NCI-H82 treated with DMSO at 0.1 percent for 48 hours (cell line): ENCODE results near the gene PNPLA3.
"Not testable (repeated sequence)": the region's sequence is repeated elsewhere in the genome, so short reads cannot be mapped to it uniquely, and the experiment has no call there.

Source experiments
- DNase-seq: peaks from one replicate; lab custom pipeline; 2025; ENCODE audit not compliant: unreplicated experiment; lab: John Stamatoyannopoulos, UW

The PNPLA3 gene

DNA sequence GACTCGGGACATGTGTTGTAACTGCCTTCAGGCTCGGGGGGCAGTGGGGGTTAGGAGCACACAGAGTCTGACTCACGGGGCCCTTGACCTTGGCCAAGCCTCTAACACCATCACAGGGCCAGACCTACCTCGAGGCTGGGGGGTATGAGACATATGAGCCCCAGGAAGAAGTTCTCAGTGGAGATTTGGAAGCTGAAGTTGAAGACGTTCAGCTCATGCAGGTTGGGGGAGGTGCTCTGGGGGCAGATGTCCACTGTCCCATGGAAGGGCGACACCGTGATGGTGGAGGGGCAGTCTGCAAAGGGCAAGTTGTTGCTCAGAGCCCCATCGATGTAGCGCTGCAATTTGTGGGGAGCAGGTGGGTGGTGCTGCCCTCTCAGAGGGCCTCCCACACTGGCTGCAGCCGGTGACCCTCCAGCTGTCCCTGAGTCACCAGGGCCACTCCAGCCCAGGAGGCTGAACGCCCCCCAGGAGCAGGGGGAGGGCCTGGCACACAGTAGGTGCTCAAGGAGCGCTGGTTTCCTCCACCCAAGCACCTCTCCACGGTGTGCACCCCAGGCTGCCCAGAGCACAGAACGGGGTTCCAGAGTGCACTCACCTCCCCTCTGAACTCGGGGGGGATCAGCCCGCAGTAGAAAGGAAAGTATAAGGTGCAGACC is 34.3 kb upstream of the PNPLA3 start:
- DNase-seq, result no peak

DNA sequence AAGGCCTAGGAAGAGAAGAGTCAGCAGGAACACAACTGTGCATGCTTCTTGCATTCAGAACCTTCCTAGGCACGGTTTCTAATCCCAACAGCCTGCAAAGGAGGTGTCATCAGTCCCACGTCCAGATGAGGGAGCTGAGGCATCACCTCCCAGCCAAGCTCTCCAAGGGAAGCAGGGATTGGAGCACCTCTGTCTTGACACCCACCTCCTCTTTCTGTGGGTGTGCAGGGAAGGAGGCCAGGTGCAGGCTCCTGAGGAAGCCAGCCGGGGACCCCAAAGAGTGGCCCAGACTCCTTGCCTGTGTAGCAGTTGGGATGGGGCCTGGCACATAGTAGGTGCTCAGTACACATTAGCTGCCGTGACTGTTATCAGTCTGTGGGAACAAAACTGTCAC is 33.7 kb upstream of the PNPLA3 start:
- DNase-seq, result no peak

DNA sequence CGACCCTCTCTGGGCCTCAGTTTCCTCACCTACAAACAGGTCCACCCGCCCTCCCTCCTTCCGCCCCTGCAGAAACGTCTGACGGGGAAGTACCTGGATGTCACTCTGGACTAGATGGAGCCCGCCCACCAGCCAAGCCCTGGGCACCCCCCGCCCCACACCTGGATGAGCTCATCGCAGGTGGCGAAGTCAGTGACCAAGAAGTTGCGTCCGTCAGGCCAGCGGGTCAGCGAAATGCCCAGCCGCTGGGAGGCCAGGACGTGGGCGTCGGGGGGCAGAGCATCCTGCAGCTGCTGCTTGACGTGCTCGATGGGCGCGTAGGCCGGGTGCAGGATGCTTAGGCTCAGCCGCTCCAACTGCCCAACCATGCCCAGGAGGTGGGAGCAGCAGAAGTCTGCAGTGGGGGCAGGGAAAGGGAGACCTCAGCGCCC is 32.7 kb upstream of the PNPLA3 start:
- DNase-seq, result no peak

DNA sequence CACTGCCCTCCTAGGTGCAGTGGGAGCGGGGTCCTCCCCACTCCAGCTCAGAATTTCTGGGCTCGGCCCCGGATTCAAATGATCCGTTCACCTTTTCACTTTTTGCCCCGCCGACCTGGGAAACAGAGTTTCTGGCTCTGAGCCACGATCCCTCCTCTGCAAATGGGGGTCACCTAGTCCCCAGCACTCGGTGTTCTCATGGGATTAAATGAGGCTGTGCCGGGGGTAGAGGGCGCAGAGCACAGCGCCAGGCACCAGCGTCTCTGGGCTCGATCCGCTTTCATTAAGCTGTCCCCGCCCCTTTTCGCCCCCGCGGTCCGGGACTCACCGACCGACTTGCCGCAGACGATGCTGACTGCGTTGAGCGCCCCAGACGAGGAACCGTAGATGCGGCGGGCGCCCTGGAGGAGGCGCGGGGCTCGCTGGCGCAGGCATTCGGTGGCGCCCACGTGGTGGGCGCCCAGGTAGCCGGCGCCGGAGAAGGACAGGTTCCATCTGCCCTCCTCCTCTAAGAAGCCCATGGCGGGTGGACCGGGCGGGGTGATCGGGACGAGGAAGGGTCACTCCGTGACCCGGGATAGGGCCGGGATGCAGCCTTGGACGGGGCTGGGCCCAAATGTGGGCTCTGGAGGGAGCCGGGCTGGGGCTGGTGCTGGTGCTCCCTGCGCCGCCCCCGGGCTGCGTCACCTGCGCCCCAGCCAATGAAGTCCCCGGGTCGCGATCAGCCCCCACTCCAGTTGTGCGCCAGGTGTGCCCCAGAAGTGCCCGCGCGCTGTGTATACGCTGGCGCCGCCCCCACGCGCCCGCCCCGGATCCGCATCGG is 32.0 kb upstream of the PNPLA3 start, which contains the start of gene PNPLA5:
Gene PNPLA5 (minus strand): TSS at position 654 of the 823 bp plus-strand sequence. CDS start 133 bp downstream, at position 521.
- DNase-seq, result no peak

DNA sequence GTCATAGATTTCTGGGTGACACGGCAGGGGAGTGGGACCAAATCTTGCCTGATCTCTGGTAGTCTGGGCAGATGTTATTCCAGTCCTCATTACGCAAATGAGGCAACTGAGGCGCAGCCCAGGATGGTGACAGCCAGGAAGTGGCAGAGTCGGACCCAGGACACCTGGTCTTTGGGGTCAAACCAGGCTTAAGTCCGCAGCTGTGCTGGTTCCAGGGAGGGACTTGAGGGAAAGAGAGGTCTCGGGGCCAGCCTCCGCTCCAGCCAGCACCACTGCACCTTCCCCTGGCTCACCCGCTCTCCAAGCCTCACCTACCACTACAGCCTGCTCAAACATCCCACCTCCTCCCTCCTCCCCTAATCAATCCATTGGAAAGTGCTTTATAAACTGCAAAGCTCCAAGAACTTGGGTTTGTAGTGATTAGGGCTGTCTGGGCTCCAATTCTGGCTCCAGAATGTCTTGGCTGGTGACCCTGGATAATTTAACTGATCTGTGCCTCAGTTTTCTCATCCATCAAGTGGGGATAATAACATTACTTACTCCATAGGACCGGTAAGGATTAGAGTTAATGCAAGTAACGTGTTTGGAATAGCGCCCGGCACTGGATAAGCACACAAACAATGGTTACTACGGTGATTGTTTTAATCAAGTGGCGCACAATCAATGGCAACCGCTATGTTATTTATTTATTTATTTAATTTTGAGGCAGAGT is 31.3 kb upstream of the PNPLA3 start:
- DNase-seq, result no peak

DNA sequence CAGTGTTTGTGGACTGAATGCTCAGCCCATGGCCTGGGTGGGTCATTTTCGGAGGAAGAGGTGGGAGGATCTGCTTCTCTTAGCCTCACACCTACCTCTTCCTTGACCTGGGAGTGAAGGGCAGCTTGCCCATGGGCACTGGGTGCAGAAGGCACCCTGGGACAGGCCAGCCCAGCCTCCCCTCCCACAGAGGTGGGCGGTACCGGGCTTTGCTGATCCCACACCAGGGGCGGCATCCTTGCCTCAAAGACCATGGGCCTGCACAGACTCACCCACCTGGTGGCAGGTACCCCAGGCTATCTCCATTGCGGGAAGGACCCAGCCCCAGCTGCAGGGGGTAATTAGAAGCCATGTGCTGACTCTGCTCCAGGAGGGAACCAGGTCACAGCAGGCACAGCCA is 30.3 kb upstream of the PNPLA3 start:
- DNase-seq, result no peak

DNA sequence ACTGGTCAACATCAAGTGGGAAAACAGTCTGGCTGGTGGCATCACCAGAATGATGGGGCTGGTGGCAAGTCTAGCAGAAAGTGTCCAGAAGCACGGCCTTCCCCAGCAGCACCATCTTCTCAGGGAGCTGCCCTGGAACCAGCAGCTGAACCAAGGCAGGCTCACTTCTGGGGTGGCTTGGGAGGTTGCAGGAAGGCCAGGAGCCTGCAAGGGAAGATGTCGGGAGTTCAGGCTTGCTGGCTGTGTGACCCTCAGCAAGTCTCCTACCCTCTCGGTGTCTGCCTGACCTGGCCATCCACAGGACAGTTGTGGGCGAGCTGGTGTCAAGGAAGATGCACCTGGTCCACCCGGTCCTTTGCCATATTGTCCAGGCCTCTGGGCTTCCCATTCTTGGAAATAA is 29.5 kb upstream of the PNPLA3 start:
- no peak for DNase-seq

DNA sequence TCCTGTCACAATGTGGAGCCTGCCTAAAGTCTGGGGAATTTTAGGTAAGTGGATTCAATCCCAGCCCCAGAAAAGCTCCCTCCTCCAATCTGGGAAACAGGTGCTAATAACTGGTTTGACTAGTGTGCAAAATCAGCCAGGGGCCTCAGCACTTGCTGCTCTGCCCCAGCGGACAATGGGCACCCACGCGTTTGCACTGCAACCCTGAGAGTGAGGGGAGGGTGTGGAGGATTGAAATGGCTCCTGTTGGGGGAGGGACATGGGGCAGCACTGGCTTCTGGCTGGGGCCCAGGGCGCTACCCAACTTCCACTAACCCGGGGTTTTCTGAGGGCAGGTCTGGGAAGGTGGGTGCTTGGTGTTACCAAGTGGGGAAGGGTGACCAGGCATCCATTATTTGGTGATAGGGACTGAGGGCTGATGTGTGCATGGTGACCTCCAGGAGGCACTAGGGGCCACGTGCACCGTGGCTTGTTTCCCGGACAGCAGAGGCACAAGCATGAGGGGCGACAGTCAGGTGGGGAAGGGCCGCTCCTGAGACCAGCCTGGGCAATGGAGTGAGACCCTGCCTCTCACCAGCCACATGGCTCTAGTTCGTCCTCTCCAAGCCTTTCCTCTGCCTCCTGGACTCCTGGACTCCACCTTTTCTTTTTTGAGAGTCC is 27.5 kb upstream of the PNPLA3 start:
- no peak for DNase-seq

DNA sequence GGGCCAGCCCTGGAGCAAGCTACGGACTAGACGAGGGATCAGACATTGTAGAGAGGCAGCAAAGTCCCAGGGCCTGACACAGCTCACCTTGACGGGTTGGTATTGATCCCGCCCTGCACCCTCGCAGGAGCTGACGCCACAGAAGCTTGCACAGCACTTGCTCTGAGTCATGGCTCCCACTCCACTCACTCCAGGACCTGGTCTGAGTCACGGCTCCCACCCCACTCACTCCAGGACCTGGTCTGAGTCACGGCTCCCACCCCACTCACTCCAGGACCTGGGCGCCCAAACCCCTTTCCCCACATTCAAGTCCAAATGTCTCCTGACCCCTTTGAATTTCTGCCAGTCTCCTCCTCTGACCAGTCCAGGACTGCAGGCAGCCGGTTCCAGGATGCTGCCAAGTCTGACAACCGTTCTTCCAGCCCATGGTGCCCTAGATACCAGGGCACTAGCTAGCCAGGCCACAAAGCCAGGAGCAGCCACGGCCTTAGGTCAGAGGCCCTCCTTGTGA is 25.8 kb upstream of the PNPLA3 start:
- DNase-seq, result no peak

DNA sequence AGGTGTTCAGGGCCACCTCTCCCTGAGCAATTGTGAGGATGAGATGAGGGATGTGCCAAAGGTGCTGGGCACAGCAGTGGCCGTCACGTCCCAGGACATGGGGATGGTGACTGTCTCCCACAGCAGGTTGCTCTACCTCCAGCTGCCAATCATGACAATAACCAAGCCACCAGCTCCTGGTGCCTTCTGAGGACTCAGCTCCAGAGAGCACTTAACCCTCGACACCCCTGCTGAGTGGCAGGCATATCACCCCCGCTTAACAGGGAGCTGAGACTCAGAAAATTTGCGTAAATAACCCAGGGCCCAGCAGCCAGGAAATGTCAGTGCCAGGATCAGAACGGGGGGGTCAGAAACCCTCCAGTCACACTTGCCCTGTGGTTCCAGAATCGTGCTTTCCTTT is 23.4 kb upstream of the PNPLA3 start:
- no peak for DNase-seq

DNA sequence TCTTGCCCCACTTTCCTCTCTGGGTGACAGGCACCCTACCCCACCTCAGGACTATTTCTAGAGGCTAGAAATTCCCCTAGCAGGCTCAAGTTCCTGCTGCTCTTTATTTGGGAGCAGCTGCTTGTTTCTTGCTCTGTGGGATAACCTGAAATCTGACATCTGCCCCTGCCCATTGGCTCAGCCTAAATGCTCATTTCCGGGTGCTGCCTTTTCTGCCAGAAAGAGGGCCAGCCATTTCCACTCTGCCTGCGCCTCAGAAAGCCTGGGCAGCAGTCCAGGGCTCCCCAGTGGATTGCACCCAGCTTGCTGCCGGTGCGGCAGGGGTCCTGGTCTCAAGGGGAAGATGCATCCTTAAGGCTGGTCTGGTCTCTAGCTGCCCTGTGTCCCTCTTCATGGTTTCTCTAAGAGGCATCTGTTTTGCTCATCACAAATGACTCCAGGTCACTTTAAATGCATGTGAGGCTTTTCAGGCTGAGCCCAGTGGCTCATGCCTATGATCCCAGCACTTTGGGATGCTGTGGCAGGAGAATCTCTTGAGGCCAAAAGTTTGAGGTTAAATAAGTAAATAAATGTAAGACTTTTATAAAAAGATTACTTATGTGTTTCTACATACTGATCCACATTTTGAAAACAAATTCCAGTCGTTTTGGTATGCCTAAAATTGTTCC is 21.5 kb upstream of the PNPLA3 start:
- DNase-seq, result no peak

DNA sequence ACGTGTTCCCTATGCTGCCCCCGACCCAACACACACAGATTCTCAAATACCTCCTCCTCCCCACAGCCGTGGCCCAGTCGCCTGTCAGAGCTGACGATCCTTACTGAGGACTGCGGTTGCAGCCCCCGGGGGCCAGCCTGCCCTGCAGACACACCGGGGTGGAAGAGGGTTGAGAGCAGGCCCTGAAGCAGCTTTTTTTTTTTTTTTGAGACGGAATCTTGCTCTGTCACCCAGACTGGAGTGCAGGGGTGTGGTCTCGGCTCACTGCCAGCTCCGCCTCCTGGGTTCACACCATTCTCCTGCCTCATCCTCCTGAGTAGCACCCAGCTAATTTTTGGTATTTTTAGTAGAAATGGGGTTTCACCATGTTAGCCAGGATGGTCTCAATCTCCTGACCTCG is 20.6 kb upstream of the PNPLA3 start:
- not testable (repeated sequence) for DNase-seq

DNA sequence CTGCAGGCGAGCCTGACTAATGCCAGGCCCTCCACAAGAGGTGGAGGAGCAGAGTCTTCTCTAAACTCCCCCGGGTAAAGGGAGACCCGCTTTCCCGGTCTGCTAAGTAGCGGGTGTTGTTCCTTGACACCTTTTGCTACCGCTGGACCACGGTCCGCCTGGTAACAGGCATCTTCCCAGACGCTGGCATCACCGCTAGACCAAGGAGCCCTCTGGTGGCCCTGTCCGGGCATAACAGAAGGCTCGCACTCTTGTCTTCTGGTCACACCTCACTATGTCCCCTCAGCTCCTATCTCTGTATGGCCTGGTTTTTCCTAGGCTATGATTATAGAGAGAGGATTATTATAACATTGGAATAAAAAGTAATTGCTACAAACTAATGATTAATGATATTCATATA is 19.2 kb upstream of the PNPLA3 start:
- DNase-seq, result not testable (repeated sequence)

DNA sequence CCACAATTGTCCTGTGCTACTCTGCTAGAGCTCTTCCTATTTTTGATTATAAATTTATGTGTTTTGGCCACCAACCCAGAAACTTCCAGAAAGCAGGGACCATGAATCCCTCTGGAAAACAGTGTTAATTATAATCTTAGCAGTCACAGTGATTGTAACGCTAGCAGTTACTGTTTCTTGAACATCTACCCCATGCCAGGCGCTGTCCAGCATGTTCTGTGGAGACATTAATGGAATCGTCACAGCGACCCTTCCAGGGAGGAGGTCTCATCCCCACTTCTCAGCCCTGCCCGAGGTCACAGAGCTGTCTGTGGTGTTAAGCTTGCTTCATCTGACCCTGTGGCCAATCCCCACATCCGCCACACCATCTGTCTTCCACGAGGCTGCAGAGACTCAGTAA is 17.9 kb upstream of the PNPLA3 start:
- peak; percentile 15 for DNase-seq

DNA sequence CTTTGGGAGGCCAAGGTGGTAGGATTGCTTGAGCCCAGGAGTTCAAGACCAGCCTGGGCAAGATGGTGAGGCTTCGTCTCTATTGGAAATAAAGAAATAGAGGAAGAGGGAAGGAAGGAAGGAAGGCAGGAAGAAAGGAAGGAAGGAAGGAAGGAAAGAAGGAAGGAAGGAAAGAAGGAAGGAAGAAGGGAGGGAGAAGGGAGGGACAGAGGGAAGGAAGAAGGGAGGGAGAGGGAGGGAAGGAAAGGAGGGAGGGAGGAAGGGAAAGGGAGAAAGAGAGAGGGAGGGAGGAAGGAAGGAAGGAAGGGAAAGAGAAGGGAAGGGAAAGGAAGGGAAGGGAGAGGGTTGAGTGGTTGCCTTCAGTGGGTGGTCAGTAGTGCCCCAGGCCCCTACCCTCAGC is 13.9 kb upstream of the PNPLA3 start:
- DNase-seq, result no peak

DNA sequence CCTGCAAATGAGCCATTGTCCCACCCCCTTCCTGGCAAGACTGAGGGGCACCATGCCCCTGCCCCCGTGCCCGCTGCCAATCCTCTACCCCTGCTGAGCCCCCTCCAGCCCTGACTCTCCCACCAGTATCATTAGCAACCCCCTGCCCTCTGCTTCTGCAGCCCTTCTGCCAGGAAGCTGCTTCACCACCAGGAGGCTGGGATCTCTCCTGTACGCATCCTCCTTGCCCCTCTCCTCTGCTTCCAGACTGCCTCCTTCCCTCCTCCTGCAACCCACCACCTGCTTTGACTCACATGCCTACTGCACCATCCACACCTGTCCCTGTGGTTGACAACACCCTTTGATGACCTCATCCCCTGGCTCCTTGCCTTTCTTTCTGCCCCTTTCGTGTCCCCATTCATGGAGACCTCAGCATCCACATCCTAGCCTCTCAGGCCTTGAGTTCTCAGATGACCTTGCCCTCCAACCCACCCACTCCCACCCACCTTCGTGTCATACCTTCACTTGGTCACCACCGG is 13.4 kb upstream of the PNPLA3 start:
- no peak for DNase-seq

DNA sequence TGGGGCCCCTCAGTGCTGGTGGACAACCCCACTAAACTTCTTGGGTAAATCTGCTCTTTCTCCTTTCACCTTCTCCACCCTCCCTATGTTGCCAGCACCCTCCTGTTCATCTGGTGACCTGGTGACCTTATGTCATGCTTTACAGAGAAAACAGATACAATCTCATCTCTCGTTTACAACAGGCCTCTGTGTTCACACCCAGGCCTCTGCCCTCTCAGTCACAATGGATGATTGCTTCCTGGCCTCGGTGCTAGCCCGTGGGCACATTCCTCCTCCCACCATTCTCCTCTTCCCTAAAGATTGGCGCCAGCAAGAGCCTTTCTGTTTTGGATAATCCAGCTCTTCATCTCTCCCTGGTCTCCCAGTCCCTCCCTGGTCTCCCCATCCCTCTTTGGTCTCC is 12.3 kb upstream of the PNPLA3 start:
- DNase-seq, result no peak

DNA sequence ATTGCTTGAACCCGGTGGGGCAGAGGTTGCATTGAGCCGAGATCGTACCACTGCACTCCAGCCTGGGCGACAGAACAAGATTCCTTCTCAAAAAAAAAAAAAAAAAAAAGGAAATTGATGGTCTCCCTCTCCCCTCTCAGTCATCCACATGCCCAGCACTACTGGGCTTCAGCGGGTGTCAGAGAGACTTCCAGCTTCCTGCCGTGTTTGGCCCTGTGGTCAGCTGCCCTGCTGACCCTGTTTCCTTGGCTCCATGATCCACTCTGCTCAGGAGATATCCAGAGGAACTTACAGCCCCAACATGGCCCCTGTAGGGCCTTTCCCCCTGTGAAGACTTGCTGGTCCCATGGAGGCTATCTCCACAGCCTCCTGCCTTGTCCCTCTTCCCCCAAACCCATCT is 6.1 kb upstream of the PNPLA3 start:
- no peak for DNase-seq

DNA sequence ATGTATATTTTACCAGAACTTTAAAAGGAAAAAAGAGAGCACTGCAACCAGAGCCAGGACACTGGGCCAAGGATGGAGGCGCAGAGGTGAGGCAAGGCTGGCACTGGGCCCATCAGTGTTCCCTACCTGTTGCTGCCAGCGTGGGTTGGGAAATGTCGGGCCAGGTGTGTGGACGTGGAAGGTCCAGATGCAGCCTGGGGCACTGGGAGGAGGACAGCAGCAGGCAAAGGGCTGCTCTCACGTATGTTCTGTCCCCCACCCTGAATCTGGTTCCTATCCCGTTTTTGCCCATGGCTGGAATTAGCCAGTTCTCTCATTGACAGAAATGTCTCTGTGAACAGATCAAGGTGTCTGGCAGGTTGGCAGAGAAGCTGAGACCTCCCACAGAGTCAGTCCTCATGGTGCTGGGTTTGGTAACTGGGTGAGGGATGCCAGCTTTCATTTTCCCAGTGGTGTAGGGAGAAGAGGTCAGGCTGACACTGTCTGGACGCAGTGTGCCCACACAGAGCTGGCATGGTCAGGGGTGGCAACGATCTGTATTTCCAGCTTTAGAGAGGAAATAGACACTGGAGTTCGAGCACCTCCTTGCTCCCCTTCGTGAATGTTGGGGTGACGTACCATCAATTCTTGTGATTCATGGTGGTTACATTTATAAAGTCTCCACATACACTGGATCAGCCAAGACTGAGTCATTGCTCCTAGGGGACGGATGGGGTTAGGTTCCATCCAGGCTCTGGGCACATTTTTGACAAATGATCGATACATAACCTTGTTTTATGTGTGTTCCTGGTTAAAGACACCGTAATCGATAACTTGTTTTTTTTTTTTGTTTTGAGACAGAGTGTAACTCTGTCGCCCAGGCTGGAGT is 4.3 kb upstream of the PNPLA3 start:
- DNase-seq, result no peak
